Stomach (tissue), 9 donors: Measurements from ENCODE around the gene ILK. TPM values are rescaled to one million over a fixed set of nuclear protein-coding genes. Genes with fewer than 3 reads are reported as not detected.

ENCODE experiments used
- DNase-seq, 2 donors: peaks; one replicate each; pipeline versions ENCODE4 v3.0.0 to v3.0.0-alpha.2; 2013 to 2019
- H3K27ac ChIP-seq, 5 donors: fragments of 200-600 bp in 4 of 5; sonication (generic) in 4 of 5; one replicate each; pipeline ENCODE4 v1.5.1; 2013 to 2019; ENCODE audit warnings: mild to moderate bottlenecking in 1 of 5, moderate library complexity in 1 of 5
- H3K27me3 ChIP-seq, 3 donors: fragments of 200-600 bp; sonication (generic); one replicate each; pipeline ENCODE4 v1.5.1; 2017 to 2019; ENCODE audit warnings: mixed run types in 1 of 3
- H3K36me3 ChIP-seq, 4 donors: fragments of 200-600 bp; sonication (generic); 1 replicate in 3 of 4; 2 replicates in 1 of 4; pipeline ENCODE4 v1.5.1; 2016 to 2019
- H3K4me1 ChIP-seq, 4 donors: fragments of 200-600 bp; sonication (generic); one replicate each; pipeline ENCODE4 v1.5.1; 2016 to 2019
- H3K4me3 ChIP-seq, 4 donors: fragments of 200-600 bp; sonication (generic) in 3 of 4; one replicate each; pipeline ENCODE4 v1.5.1; 2016 to 2019; ENCODE audit warnings: mild to moderate bottlenecking in 1 of 4
- H3K9me3 ChIP-seq, 4 donors: fragments of 200-600 bp; sonication (generic); one replicate each; pipeline ENCODE4 v1.5.1; 2016 to 2019
- CTCF ChIP-seq, 7 experiments: fragments of 450-650 bp in 4 of 7; fragments of 200-600 bp in 3 of 7; sonication (generic) in 3 of 7; IDR thresholded peaks; one replicate each; pipeline ENCODE4 v1.5.1; 2016 to 2019; ENCODE audit warnings: antibody characterized with exemption in 7 of 7, control low read depth in 2 of 7, mild to moderate bottlenecking in 1 of 7
- EP300 ChIP-seq: sonication (generic); formaldehyde crosslinking; IDR thresholded peaks from one replicate; pipeline ENCODE4 v1.6.1; 2017; ENCODE audit warnings: antibody characterized with exemption
- POLR2A ChIP-seq, 4 donors: fragments of 450-650 bp; IDR thresholded peaks; one replicate each; pipeline ENCODE4 v1.6.1; 2016; ENCODE audit warnings: antibody characterized with exemption in 4 of 4, control low read depth in 2 of 4, mild to moderate bottlenecking in 1 of 4, moderate library complexity in 1 of 4
- POLR2AphosphoS5 ChIP-seq, 3 donors: sonication (generic); formaldehyde crosslinking; IDR thresholded peaks; one replicate each; pipeline ENCODE4 v1.6.1; 2016; ENCODE audit warnings: antibody characterized with exemption in 3 of 3
- WGBS, 5 donors: extraction: QIAGEN DNeasy Blood & Tissue Kit in 3 of 5; methylation state at CpG; one replicate each; pipeline versions ENCODE4 v1.1.5 to v1.1.7; 2013 to 2018; 5-methylcytosine and 5-hydroxymethylcytosine counted together
- intact Hi-C: fragments of 100-400 bp; cut with DNase I; formaldehyde crosslinking; loops from one replicate; pipeline ENCODE4 v1.15.1; 2023; ENCODE audit warnings: low total_unique reads
- polyA plus RNA-seq, 3 donors: library from polyadenylated mRNA; stranded (reverse); fragments of 200-250 nt; gene quantifications; one replicate each; pipeline ENCODE4 v1.2.3, GENCODE V29; 2013
- total RNA-seq, 5 donors: library from RNA; depleted of rRNA; stranded (reverse); fragments of >200 nt; gene quantifications; one replicate each; pipeline versions ENCODE4 v1.1.0 to v1.2.3, GENCODE V29; 2014 to 2016
- donor health status: healthy with polysubstance abuse.
- donor health status: Bipolar disorder and iron deficiency.
- donor health status: healthy.

Gene ILK
- total and polyA plus RNA-seq, 8 donors, result 60.0 to 308 (median 124) TPM

GRCh38 chr11:6570691-6571427 lies 32.7 kb upstream of the ILK start:
- TF ChIP-seq CTCF (IDR thresholded peaks at IDR 0.05) (no peak), EP300 (no peak), POLR2A (IDR thresholded peaks at IDR 0.05) (no peak), POLR2AphosphoS5 (IDR thresholded peaks at IDR 0.05) (no peak)
- intact Hi-C loops, result no loop called here
- peak overlapping the region in 1 of 5 donors; percentile 35 for H3K27ac ChIP-seq
- no peak for DNase-seq
- H3K4me1 ChIP-seq, result peaks cover 0 to 41% (median 6%) of the 10 kb centered on the region in 4 donors
- 44 to 80% (median 71%) methylated on average over 40 to 62 of the region's 62 CpGs for WGBS, 5 donors
- peaks cover 0 to 19% (median 0%) of the 10 kb centered on the region in 4 donors for H3K36me3 ChIP-seq
- no peaks in the 10 kb centered on the region for H3K9me3 ChIP-seq
- no peaks in the 10 kb centered on the region for H3K27me3 ChIP-seq
- H3K4me3 ChIP-seq, result peak overlapping the region in 2 of 4 donors; percentile 20

- Histone ChIP-seq H3K4me3 (peak overlapping the region in 1 of 4 donors; percentile 20), H3K9me3 (no peaks in the 10 kb centered on the region), H3K27me3 (no peaks in the 10 kb centered on the region), H3K27ac (peak overlapping the region in 1 of 5 donors; percentile 35), H3K36me3 (peaks cover 0 to 19% (median 0%) of the 10 kb centered on the region in 4 donors), H3K4me1 (peaks cover 4 to 48% (median 10%) of the 10 kb centered on the region in 4 donors)
- intact Hi-C loops, result no loop called here
- TF ChIP-seq EP300 (no peak), POLR2AphosphoS5 (IDR thresholded peaks at IDR 0.05) (no peak), CTCF (IDR thresholded peaks at IDR 0.05) (no peak), POLR2A (IDR thresholded peaks at IDR 0.05) (no peak)
- WGBS, 5 donors, result 61 to 81% (median 73%) methylated on average over 22 of the region's 22 CpGs
- no peak for DNase-seq
Measured at GRCh38 chr11:6571434-6572008, 32.1 kb upstream of the ILK start.

GRCh38 chr11:6572215-6572614 lies 31.4 kb upstream of the ILK start:
- 65 to 83% (median 76%) methylated on average over 2 of the region's 2 CpGs for WGBS, 5 donors

More at GRCh38 chr11:6572215-6572614, 31.4 kb upstream of the ILK start:
- Histone ChIP-seq H3K36me3 (peaks cover 0 to 16% (median 0%) of the 10 kb centered on the region in 4 donors), H3K27ac (peak overlapping the region in 1 of 5 donors; percentile 35), H3K9me3 (no peaks in the 10 kb centered on the region), H3K27me3 (no peaks in the 10 kb centered on the region), H3K4me1 (peaks cover 4 to 55% (median 17%) of the 10 kb centered on the region in 4 donors), H3K4me3 (no peak overlapping the region)
- intact Hi-C loops, result no loop called here
- peak in 1 of 2 donors; percentile 36 for DNase-seq
- TF ChIP-seq POLR2AphosphoS5 (IDR thresholded peaks at IDR 0.05) (no peak), POLR2A (IDR thresholded peaks at IDR 0.05) (no peak), EP300 (no peak), CTCF (IDR thresholded peaks at IDR 0.05) (no peak)
